H1 (cell line): ENCODE results near the gene MR1. TPM values are rescaled to one million over a fixed set of nuclear protein-coding genes. Genes with fewer than 3 reads are reported as not detected.

ENCODE experiments used
- CTCF ChIA-PET: fragments of 300-600 bp; sonication (Branson Sonifier 250); formaldehyde crosslinking; loops from one replicate; lab custom pipeline; 2021; ENCODE audit not compliant: partially characterized antibody; lab: Charles Lee
- POLR2A ChIA-PET: fragments of 300-600 bp; sonication (Branson Sonifier 250); formaldehyde crosslinking; loops from one replicate; lab custom pipeline; 2021; ENCODE audit warnings: inconsistent platforms; ENCODE audit not compliant: partially characterized antibody; lab: Charles Lee
- DNase-seq, 2 experiments: peaks; one replicate each; pipeline versions ENCODE4 v3.0.0 to v3.0.0-alpha.2; 2010 to 2022; ENCODE audit warnings: low spot score in 2 of 2, low read depth in 1 of 2, mixed read lengths in 1 of 2
- FAIRE-seq: peaks from 2 replicates; lab custom pipeline; 2011; peaks lifted over from hg19 to GRCh38; lab: Jason Lieb, UNC
- H2AFZ ChIP-seq: 2 replicates; pipeline ENCODE4 v1.8.1; 2012; ENCODE audit warnings: low read length, inconsistent platforms
- H2AK5ac ChIP-seq: 2 replicates; pipeline ENCODE4 v1.6.1; 2013; ENCODE audit warnings: low read depth, low read length
- H2BK120ac ChIP-seq: replicated peaks from 2 replicates; pipeline ENCODE3; 2013; ENCODE audit warnings: low read depth, low read length, inconsistent platforms
- H2BK12ac ChIP-seq: 2 replicates; pipeline ENCODE4 v1.6.1; 2013; ENCODE audit warnings: low read depth, low read length
- H2BK15ac ChIP-seq: 2 replicates; pipeline ENCODE4 v1.6.1; 2013; ENCODE audit warnings: low read length
- H2BK20ac ChIP-seq: 2 replicates; pipeline ENCODE4 v1.6.1; 2013; ENCODE audit warnings: low read length
- H2BK5ac ChIP-seq: 2 replicates; pipeline ENCODE4 v1.6.1; 2013; ENCODE audit warnings: low read depth, low read length
- H3K14ac ChIP-seq: 2 replicates; pipeline ENCODE4 v1.6.1; 2013; ENCODE audit warnings: inconsistent platforms; ENCODE audit not compliant: insufficient read length
- H3K18ac ChIP-seq: 2 replicates; pipeline ENCODE4 v1.6.1; 2013; ENCODE audit warnings: low read length; ENCODE audit errors: extremely low read depth
- H3K23ac ChIP-seq: 2 replicates; pipeline ENCODE4 v1.6.1; 2013; ENCODE audit warnings: inconsistent platforms; ENCODE audit not compliant: insufficient read length
- H3K23me2 ChIP-seq: 2 replicates; pipeline ENCODE4 v1.6.1; 2013; ENCODE audit warnings: low read depth, low read length
- H3K27ac ChIP-seq: 2 replicates; pipeline ENCODE4 v1.6.1; 2011; ENCODE audit warnings: low read depth, low read length, inconsistent platforms
- H3K27me3 ChIP-seq, 4 experiments: replicated peaks in 1 of 4; 1 replicate in 1 of 4; 2 replicates in 3 of 4; pipeline versions ENCODE4 v1.6.1 to v1.8.1; 2011 to 2013; ENCODE audit warnings: low read length in 3 of 4, mild to moderate bottlenecking in 3 of 4, inconsistent platforms in 2 of 4, mixed read lengths in 2 of 4, moderate library complexity in 1 of 4; ENCODE audit not compliant: control insufficient read depth in 3 of 4, insufficient read depth in 3 of 4; ENCODE audit errors: extremely low read depth in 1 of 4
- H3K36me3 ChIP-seq, 4 experiments: 2 replicates each; pipeline versions ENCODE4 v1.6.1 to v1.8.1; 2011 to 2013; ENCODE audit warnings: mild to moderate bottlenecking in 4 of 4, low read length in 3 of 4, moderate library complexity in 2 of 4, control low read depth in 1 of 4, inconsistent platforms in 1 of 4; ENCODE audit not compliant: insufficient read depth in 4 of 4, control insufficient read depth in 2 of 4
- H3K4ac ChIP-seq: replicated peaks from 2 replicates; pipeline ENCODE3; 2013; ENCODE audit warnings: low read length, low read depth, mixed read lengths, inconsistent platforms; ENCODE audit not compliant: insufficient read length
- H3K4me1 ChIP-seq, 4 experiments: replicated peaks in 1 of 4; 1 replicate in 1 of 4; 2 replicates in 3 of 4; pipeline versions ENCODE4 v1.6.1 to v1.8.1; 2011 to 2013; ENCODE audit warnings: low read length in 3 of 4, inconsistent platforms in 2 of 4, mixed read lengths in 1 of 4; ENCODE audit not compliant: insufficient read depth in 4 of 4, control insufficient read depth in 3 of 4
- H3K4me2 ChIP-seq, 2 experiments: 2 replicates each; pipeline versions ENCODE4 v1.6.1 to v1.8.1; 2011 to 2013; ENCODE audit warnings: low read depth in 2 of 2, low read length in 2 of 2, control low read depth in 1 of 2, inconsistent platforms in 1 of 2, mild to moderate bottlenecking in 1 of 2; ENCODE audit not compliant: insufficient read depth in 1 of 2
- H3K4me3 ChIP-seq, 4 experiments: fragments of 200-600, 300-600 bp in 1 of 4; sonication (generic), shearing (Covaris generic), sonication (Bioruptor Twin) in 1 of 4; 2 replicates each; pipeline versions ENCODE4 v1.5.1 to v1.8.1; 2011 to 2016; ENCODE audit warnings: low read length in 4 of 4, low read depth in 3 of 4, control low read depth in 2 of 4, inconsistent platforms in 2 of 4, mild to moderate bottlenecking in 2 of 4, mixed read lengths in 1 of 4, moderate library complexity in 1 of 4; ENCODE audit not compliant: insufficient read depth in 2 of 4; ENCODE audit errors: extremely low read depth in 1 of 4
- H3K56ac ChIP-seq: replicated peaks from 2 replicates; pipeline ENCODE3; 2013; ENCODE audit warnings: low read depth, mild to moderate bottlenecking, mixed read lengths, low read length, inconsistent platforms; ENCODE audit not compliant: insufficient read length
- H3K79me1 ChIP-seq: 2 replicates; pipeline ENCODE4 v1.6.1; 2013; ENCODE audit warnings: low read depth, low read length, control low read depth
- H3K79me2 ChIP-seq, 2 experiments: 2 replicates each; pipeline versions ENCODE4 v1.6.1 to v1.8.1; 2012 to 2013; ENCODE audit warnings: low read length in 2 of 2, mild to moderate bottlenecking in 2 of 2, inconsistent platforms in 1 of 2; ENCODE audit not compliant: insufficient read depth in 2 of 2, control insufficient read depth in 1 of 2
- H3K9ac ChIP-seq, 4 experiments: replicated peaks in 1 of 4; 1 replicate in 1 of 4; 2 replicates in 3 of 4; pipeline versions ENCODE4 v1.6.1 to v1.8.1; 2011 to 2013; ENCODE audit warnings: low read depth in 3 of 4, low read length in 3 of 4, control low read depth in 2 of 4, mild to moderate bottlenecking in 2 of 4, moderate library complexity in 2 of 4, inconsistent platforms in 1 of 4; ENCODE audit errors: extremely low read depth in 1 of 4
- H3K9me3 ChIP-seq, 2 experiments: 2 replicates each; pipeline versions ENCODE4 v1.6.1 to v1.8.1; 2012 to 2013; ENCODE audit warnings: mild to moderate bottlenecking in 2 of 2, moderate library complexity in 2 of 2, control low read depth in 1 of 2, inconsistent platforms in 1 of 2, low read depth in 1 of 2, low read length in 1 of 2, mixed read lengths in 1 of 2; ENCODE audit not compliant: insufficient read depth in 2 of 2
- H4K20me1 ChIP-seq, 2 experiments: replicated peaks in 1 of 2; 2 replicates each; pipeline versions ENCODE3 to v1.8.1; 2011 to 2013; ENCODE audit warnings: inconsistent platforms in 2 of 2, low read length in 2 of 2, mild to moderate bottlenecking in 1 of 2; ENCODE audit not compliant: insufficient read depth in 2 of 2, control insufficient read depth in 1 of 2
- H4K5ac ChIP-seq: 2 replicates; pipeline ENCODE4 v1.6.1; 2013; ENCODE audit warnings: low read length, low read depth, mixed read lengths, inconsistent platforms; ENCODE audit not compliant: insufficient read length
- H4K8ac ChIP-seq: 2 replicates; pipeline ENCODE4 v1.8.0; 2013; ENCODE audit warnings: mild to moderate bottlenecking, moderate library complexity, low read length, inconsistent platforms; ENCODE audit not compliant: insufficient read depth; ENCODE audit errors: extremely low read depth
- H4K91ac ChIP-seq: replicated peaks from 2 replicates; pipeline ENCODE3; 2013; ENCODE audit warnings: low read length, mixed read lengths, inconsistent platforms; ENCODE audit not compliant: insufficient read length
- WGBS, 2 experiments: shearing (Covaris generic) in 1 of 2; methylation state at CpG; one replicate each; pipeline versions ENCODE4 v1.1.6 to v1.1.7; 2013 to 2015; ENCODE audit warnings: low lambda C conversion rate in 2 of 2, mixed read lengths in 2 of 2, inconsistent platforms in 1 of 2, low coverage in 1 of 2, missing lambda C conversion rate in 1 of 2; ENCODE audit not compliant: insufficient replicate concordance in 2 of 2, insufficient coverage in 1 of 2, insufficient read length in 1 of 2; ENCODE audit errors: extremely low coverage in 1 of 2, missing lambda C conversion rate in 1 of 2; 5-methylcytosine and 5-hydroxymethylcytosine counted together
- polyA plus RNA-seq, 7 experiments: library from polyadenylated mRNA; depleted of rRNA in 3 of 7; stranded (reverse) in 5 of 7; unstranded in 2 of 7; fragments of >200 nt in 5 of 7; fragments of 200-250 nt in 2 of 7; gene quantifications; 1 replicate in 5 of 7; 2 replicates in 1 of 7; 4 replicates in 1 of 7; pipeline versions ENCODE4 v1.2.1 to v1.2.3, GENCODE V29; 2011 to 2013; ENCODE audit warnings: missing spikeins in 2 of 7, mixed read lengths in 2 of 7
- total RNA-seq: library from RNA; stranded (reverse); fragmentation: NEBNext Ultra II Directional; extraction: Animal tissue kit (Norgen Biotek cat#: 25700); gene quantifications from 2 replicates; pipeline ENCODE4 v1.2.1, GENCODE V29; 2021

The MR1 gene
- total and polyA plus RNA-seq, 2 of the 8 experiments (the other 6 are each of a cell fraction or from before 2014, with no cell fraction given) = 0.09 TPM; not detected in 1

- Histone ChIP-seq H3K27ac (no peak overlapping the region), H3K27me3 (peaks cover 0 to 31% (median 18%) of the 10 kb centered on the region in 4 experiments; a peak in 6 of 7 replicates), H2BK12ac (no peak overlapping the region), H3K36me3 (no peaks in the 10 kb centered on the region), H3K9ac (no peak overlapping the region), H3K4me1 (peaks cover 4 to 14% (median 6%) of the 10 kb centered on the region in 4 experiments; a peak in 3 of 7 replicates), H3K23me2 (peaks cover 19% of the 10 kb centered on the region), H3K23ac (no peak overlapping the region), H2AK5ac (no peak overlapping the region), H4K91ac (no peak overlapping the region), H2BK15ac (no peak overlapping the region), H3K4me2 (peak overlapping the region; percentile 80 to 91; a peak in 2 of 4 replicates), H3K79me2 (peaks cover 0 to 32% of the 10 kb centered on the region in 2 experiments; a peak in 2 of 4 replicates), H4K5ac (no peak overlapping the region), H3K79me1 (no peaks in the 10 kb centered on the region), H3K4me3 (peak overlapping the region in 1 of 4 experiments; percentile 68; a peak in 2 of 8 replicates), H4K20me1 (peaks cover 18 to 23% of the 10 kb centered on the region in 2 experiments), H2BK120ac (no peak overlapping the region), H3K4ac (no peak overlapping the region), H3K14ac (no peak overlapping the region), H3K18ac (no peak overlapping the region), H2BK20ac (no peak overlapping the region), H3K9me3 (no peaks in the 10 kb centered on the region), H4K8ac (no peak overlapping the region), H2BK5ac (no peak overlapping the region), H2AFZ (no peak overlapping the region), H3K56ac (no peak overlapping the region)
- POLR2A ChIA-PET = interaction anchor here (0.5 to 9.4 kb wide), 7 partner anchors 10 to 68 kb away, joined by 3 to 253 read pairs (median 9); no protein-coding TSS in a partner anchor
- FAIRE-seq (no peak), DNase-seq (no peak)
- 82% methylated on average over 8 of the region's 8 CpGs; no CpG with 5 or more reads in 1 of the 2 experiments for WGBS, 2 experiments
- CTCF ChIA-PET = interaction anchor here (0.6 to 12.3 kb wide), 11 partner anchors 10 to 188 kb away, joined by 3 to 115 read pairs (median 3); no protein-coding TSS in a partner anchor
Measured at GRCh38 chr1:181091309-181092040, 57.7 kb downstream of the MR1 start.
